Upper lobe of left lung (tissue), 6 donors: ENCODE data around the gene HHLA2. TPM values are rescaled to one million over a fixed set of nuclear protein-coding genes. Genes with fewer than 3 reads are reported as not detected.

Experiments used
- ATAC-seq, 2 donors: fragments of 200-7000 bp; cut with Tn5 transposase; one replicate each; pipeline ENCODE4 v1.9.1; 2022; ENCODE audit warnings: mild to moderate bottlenecking in 2 of 2, moderate library complexity in 2 of 2; ENCODE audit not compliant: low FRiP score in 2 of 2
- DNase-seq, 2 donors: peaks; one replicate each; pipeline ENCODE4 v3.0.0-alpha.2; 2019 to 2020
- H3K27ac ChIP-seq, 4 donors: fragments of 200-600 bp; sonication (generic); one replicate each; pipeline ENCODE4 v1.5.1; 2016 to 2019
- H3K27me3 ChIP-seq, 4 donors: fragments of 200-600 bp; sonication (generic); one replicate each; pipeline ENCODE4 v1.5.1; 2017 to 2019
- H3K36me3 ChIP-seq, 4 donors: fragments of 200-600 bp; sonication (generic); one replicate each; pipeline ENCODE4 v1.5.1; 2016 to 2019
- H3K4me1 ChIP-seq, 4 donors: fragments of 200-600 bp; sonication (generic); one replicate each; pipeline ENCODE4 v1.5.1; 2018 to 2019
- H3K4me3 ChIP-seq, 4 donors: fragments of 200-600 bp; sonication (generic); one replicate each; pipeline ENCODE4 v1.5.1; 2017 to 2019; ENCODE audit warnings: mild to moderate bottlenecking in 2 of 4, moderate library complexity in 1 of 4
- H3K9me3 ChIP-seq, 4 donors: fragments of 200-600 bp; sonication (generic); one replicate each; pipeline ENCODE4 v1.5.1; 2018 to 2019
- CTCF ChIP-seq, 6 experiments: fragments of 450-650 bp in 4 of 6; fragments of 200-600 bp in 2 of 6; sonication (generic) in 2 of 6; IDR thresholded peaks; one replicate each; pipeline ENCODE4 v1.5.1; 2016 to 2019; ENCODE audit warnings: antibody characterized with exemption in 6 of 6
- EP300 ChIP-seq, 4 donors: sonication (generic); formaldehyde crosslinking; IDR thresholded peaks; one replicate each; pipeline ENCODE4 v1.5.1; 2017; ENCODE audit warnings: antibody characterized with exemption in 4 of 4, control low read depth in 2 of 4
- POLR2A ChIP-seq, 4 donors: fragments of 450-650 bp; IDR thresholded peaks; one replicate each; pipeline ENCODE4 v1.5.1; 2016 to 2017; ENCODE audit warnings: antibody characterized with exemption in 4 of 4, mild to moderate bottlenecking in 2 of 4
- POLR2AphosphoS5 ChIP-seq, 2 donors: sonication (generic); formaldehyde crosslinking; IDR thresholded peaks; one replicate each; pipeline ENCODE4 v1.5.1; 2017; ENCODE audit warnings: antibody characterized with exemption in 2 of 2
- WGBS, 2 donors: methylation state at CpG; one replicate each; pipeline ENCODE4 v1.1.5; 2017 to 2018; 5-methylcytosine and 5-hydroxymethylcytosine counted together
- total RNA-seq, 6 donors: library from RNA; depleted of rRNA in 4 of 6; stranded (reverse); fragments of >200 nt in 4 of 6; gene quantifications; one replicate each; pipeline versions ENCODE4 v1.1.0 to v1.2.1, GENCODE V29; 2016 to 2021
- donor health status: DM: no; HTN: no; CAD: no; lungs with moderate emphysema.
- donor health status: DM: no; HTN: yes; CAD: no; lungs with severe emphysema.

The HHLA2 gene
- total RNA-seq, 6 donors from 2014 or later, result 0.26 to 13.7 (median 3.1) TPM

- TF ChIP-seq POLR2A (IDR thresholded peaks at IDR 0.05), result no peak
- no peak for TF ChIP-seq POLR2AphosphoS5 (IDR thresholded peaks at IDR 0.05)
- TF ChIP-seq CTCF (IDR thresholded peaks at IDR 0.05), result no peak
- no peak for TF ChIP-seq EP300 (IDR thresholded peaks at IDR 0.05)
- Histone ChIP-seq H3K4me1 (no peaks in the 10 kb centered on the region), H3K36me3 (no peaks in the 10 kb centered on the region), H3K27me3 (no peaks in the 10 kb centered on the region), H3K9me3 (no peaks in the 10 kb centered on the region), H3K27ac (no peak overlapping the region), H3K4me3 (no peak overlapping the region)
- no peak for DNase-seq
- WGBS, 2 donors, result 94 to 100% methylated on average over 6 of the region's 6 CpGs
- ATAC-seq, result peak in 1 of 2 donors; percentile 27
Observed at GRCh38 chr3:108398510-108398909, 102.2 kb downstream of the HHLA2 start.

GRCh38 chr3:108401836-108402235 lies 105.5 kb downstream of the HHLA2 start:
- no peak overlapping the region for H3K27ac ChIP-seq
- H3K4me1 ChIP-seq, result peaks cover 0 to 7% (median 3%) of the 10 kb centered on the region in 4 donors
- H3K36me3 ChIP-seq, result no peaks in the 10 kb centered on the region
- H3K9me3 ChIP-seq, result no peaks in the 10 kb centered on the region
- ATAC-seq (no peak), DNase-seq (no peak)
- no peak overlapping the region for H3K4me3 ChIP-seq
- TF ChIP-seq CTCF (IDR thresholded peaks at IDR 0.05) (no peak), POLR2A (IDR thresholded peaks at IDR 0.05) (no peak), EP300 (IDR thresholded peaks at IDR 0.05) (no peak), POLR2AphosphoS5 (IDR thresholded peaks at IDR 0.05) (no peak)
- WGBS, 2 donors, result 93 to 95% methylated on average over 2 of the region's 2 CpGs
- H3K27me3 ChIP-seq, result no peaks in the 10 kb centered on the region

- WGBS, 2 donors, result 38 to 47% methylated on average over 1 of the region's 1 CpG
- no peak for TF ChIP-seq POLR2AphosphoS5 (IDR thresholded peaks at IDR 0.05)
- no peak for TF ChIP-seq CTCF (IDR thresholded peaks at IDR 0.05)
- TF ChIP-seq POLR2A (IDR thresholded peaks at IDR 0.05), result no peak
- no peak for TF ChIP-seq EP300 (IDR thresholded peaks at IDR 0.05)
- Histone ChIP-seq H3K4me1 (peaks cover 0 to 18% (median 7%) of the 10 kb centered on the region in 4 donors), H3K27me3 (no peaks in the 10 kb centered on the region), H3K4me3 (no peak overlapping the region), H3K9me3 (no peaks in the 10 kb centered on the region), H3K27ac (no peak overlapping the region), H3K36me3 (no peaks in the 10 kb centered on the region)
- DNase-seq (no peak), ATAC-seq (no peak)
Observed at GRCh38 chr3:108403198-108403597, 106.8 kb downstream of the HHLA2 start.

- Histone ChIP-seq H3K4me3 (no peak overlapping the region), H3K9me3 (no peaks in the 10 kb centered on the region), H3K36me3 (no peaks in the 10 kb centered on the region), H3K4me1 (peaks cover 0 to 25% (median 13%) of the 10 kb centered on the region in 4 donors), H3K27ac (no peak overlapping the region), H3K27me3 (no peaks in the 10 kb centered on the region)
- TF ChIP-seq POLR2A (IDR thresholded peaks at IDR 0.05), result no peak
- TF ChIP-seq EP300 (IDR thresholded peaks at IDR 0.05), result no peak
- TF ChIP-seq CTCF (IDR thresholded peaks at IDR 0.05), result no peak
- TF ChIP-seq POLR2AphosphoS5 (IDR thresholded peaks at IDR 0.05), result no peak
- 90 to 92% methylated on average over 4 of the region's 4 CpGs for WGBS, 2 donors
- ATAC-seq, result no peak
- no peak for DNase-seq
Observed at GRCh38 chr3:108403686-108404345, 107.5 kb downstream of the HHLA2 start.

- ATAC-seq (no peak), DNase-seq (no peak)
- no peak for TF ChIP-seq CTCF (IDR thresholded peaks at IDR 0.05)
- TF ChIP-seq POLR2AphosphoS5 (IDR thresholded peaks at IDR 0.05), result no peak
- no peak for TF ChIP-seq EP300 (IDR thresholded peaks at IDR 0.05)
- TF ChIP-seq POLR2A (IDR thresholded peaks at IDR 0.05), result no peak
- H3K27me3 ChIP-seq, result no peaks in the 10 kb centered on the region
- 70 to 71% methylated on average over 2 of the region's 2 CpGs for WGBS, 2 donors
- H3K36me3 ChIP-seq, result no peaks in the 10 kb centered on the region
- no peak overlapping the region for H3K4me3 ChIP-seq
- peaks cover 0 to 25% (median 15%) of the 10 kb centered on the region in 4 donors for H3K4me1 ChIP-seq
- H3K9me3 ChIP-seq, result no peaks in the 10 kb centered on the region
- no peak overlapping the region for H3K27ac ChIP-seq
Observed at GRCh38 chr3:108404368-108404767, 108.0 kb downstream of the HHLA2 start.
